Measurements from ENCODE around the gene RBM47.

DNA sequence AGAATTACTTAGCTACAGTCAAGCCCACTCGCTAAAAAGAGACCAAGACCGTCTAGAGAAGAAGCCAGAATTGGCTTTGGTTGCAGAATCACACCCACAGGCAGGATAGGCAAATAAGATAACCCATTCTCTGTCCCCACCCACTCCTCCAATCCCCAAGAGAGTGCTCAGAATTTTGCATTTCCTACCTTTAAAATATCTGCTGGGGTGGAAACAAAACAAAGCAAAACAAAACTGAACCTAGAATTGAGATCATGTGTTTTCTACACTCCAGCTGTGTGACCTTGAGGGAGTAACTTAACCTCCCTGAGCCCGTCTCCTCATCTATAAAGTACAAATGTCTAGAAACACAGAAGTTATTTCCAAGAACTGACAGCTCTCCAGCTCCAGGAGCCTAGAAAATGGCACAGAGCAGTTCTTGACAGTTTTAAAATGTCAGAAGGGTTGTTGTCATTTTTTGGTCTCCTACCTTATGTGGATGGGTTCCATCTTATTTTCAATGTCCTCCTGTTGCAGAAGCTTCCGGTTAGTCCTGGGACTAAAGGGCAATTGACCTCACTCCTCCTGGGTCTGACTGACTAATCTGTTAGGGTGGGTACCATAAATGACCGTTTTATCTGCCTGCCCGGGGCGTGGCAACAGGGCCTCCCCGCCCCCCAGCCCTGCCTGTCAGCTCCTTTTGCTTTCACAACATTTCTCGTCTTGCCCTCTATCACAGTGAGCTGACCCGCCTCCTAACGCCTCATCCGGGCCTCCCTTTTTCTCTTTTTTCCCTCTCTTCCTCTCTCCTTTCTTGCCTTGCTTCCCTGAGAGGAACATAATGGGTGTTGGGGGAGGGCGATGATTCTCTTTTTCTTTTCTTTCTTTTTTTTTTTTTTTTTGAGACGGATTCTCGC, 114.0 kb downstream of the RBM47 start:
- TF ChIP-seq CTCF (IDR thresholded peaks at IDR 0.05), result no peak
- no peak for TF ChIP-seq POLR2AphosphoS5 (IDR thresholded peaks at IDR 0.05)
- TF ChIP-seq POLR2A (IDR thresholded peaks at IDR 0.05), result no peak
